Epithelial cell of esophagus (primary cell): Measurements from ENCODE around the gene CORO1C.
A peak's percentile ranks its signal among the peaks of the same experiment; 100 is the strongest.

ENCODE experiments used
- DNase-seq: peaks from one replicate; pipeline ENCODE4 v3.0.0; 2010; ENCODE audit warnings: low read depth
- H3K4me3 ChIP-seq: 2 replicates; pipeline ENCODE4 v1.5.1; 2011; ENCODE audit warnings: mild to moderate bottlenecking, low read length, control low read depth
- TF ChIP-seq, protein P1 (sequence below): IDR thresholded peaks from 2 replicates; pipeline ENCODE4 v1.5.1; 2011; ENCODE audit warnings: low read depth, mild to moderate bottlenecking, low read length, control low read depth, inconsistent platforms; ENCODE audit not compliant: insufficient read depth; ENCODE audit errors: missing control alignments

The CORO1C gene

DNA sequence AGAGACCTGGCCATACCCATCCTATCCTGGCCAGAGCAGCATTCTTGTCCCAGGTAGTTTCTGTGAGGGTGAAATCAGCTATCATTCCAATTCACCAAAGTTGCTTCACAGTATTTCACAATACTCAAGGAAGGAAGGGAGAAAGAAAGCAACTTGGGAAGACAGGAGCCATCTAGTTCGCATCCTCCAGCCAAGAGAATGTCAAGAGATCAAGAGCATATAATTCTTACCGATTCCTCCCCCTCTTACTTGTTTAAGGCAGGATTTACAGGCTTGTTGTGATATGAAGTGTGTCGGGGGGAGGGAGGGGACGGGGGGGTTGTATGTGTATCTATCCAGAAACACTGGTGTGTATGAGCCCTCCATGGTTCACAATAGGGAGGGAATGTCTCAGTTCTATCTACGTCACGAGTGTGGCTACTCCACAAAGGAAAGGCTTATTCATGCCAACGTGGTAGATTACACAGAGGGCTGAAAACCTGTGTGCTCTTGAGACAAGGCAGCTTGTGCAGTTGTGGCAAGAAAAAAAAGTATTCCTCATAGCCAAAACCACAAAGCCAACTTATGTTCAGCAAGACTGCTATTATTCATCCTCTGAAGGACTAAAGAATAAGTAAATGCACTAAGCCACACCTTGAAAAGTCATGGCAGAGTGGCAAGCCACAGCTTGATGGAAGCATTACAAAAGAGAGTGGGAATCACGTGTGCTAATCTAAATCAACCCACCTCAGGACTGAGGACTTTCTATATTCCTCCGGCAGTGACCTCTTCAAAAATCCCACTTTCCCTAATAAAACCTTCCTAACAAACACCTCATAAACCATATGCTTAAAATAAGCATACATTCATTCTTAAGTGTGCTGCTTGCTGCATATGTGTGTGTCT, 35.0 kb downstream of the CORO1C start:
- TF ChIP-seq, protein P1, sequence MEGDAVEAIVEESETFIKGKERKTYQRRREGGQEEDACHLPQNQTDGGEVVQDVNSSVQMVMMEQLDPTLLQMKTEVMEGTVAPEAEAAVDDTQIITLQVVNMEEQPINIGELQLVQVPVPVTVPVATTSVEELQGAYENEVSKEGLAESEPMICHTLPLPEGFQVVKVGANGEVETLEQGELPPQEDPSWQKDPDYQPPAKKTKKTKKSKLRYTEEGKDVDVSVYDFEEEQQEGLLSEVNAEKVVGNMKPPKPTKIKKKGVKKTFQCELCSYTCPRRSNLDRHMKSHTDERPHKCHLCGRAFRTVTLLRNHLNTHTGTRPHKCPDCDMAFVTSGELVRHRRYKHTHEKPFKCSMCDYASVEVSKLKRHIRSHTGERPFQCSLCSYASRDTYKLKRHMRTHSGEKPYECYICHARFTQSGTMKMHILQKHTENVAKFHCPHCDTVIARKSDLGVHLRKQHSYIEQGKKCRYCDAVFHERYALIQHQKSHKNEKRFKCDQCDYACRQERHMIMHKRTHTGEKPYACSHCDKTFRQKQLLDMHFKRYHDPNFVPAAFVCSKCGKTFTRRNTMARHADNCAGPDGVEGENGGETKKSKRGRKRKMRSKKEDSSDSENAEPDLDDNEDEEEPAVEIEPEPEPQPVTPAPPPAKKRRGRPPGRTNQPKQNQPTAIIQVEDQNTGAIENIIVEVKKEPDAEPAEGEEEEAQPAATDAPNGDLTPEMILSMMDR, result no peak
- H3K4me3 ChIP-seq, result peak overlapping the region; percentile 4
- DNase-seq, result peak; percentile 99

DNA sequence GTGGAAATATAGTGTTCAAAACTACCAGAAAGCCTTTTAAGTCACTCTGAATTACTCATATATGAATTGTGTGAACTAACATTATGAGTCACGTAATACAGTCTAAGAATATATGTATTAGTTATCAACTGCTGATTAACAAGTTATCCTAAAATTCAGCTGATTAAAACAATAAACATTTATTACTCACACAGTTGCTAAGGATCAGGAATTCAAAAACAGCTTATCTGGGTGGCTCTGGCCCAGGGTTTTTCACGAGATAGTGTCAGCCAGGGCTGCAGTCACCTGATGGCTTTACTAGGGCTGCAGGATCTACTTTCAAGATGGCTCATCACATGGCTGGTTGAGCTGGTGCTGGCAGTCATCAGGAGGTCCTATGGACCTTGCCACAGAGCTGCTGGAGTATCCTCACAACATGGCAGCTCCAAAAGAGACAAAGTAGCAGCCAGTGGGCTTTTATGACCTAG, 36.5 kb downstream of the CORO1C start:
- H3K4me3 ChIP-seq, result no peak overlapping the region
- DNase-seq, result peak; percentile 86
- TF ChIP-seq, protein P1, result no peak

DNA sequence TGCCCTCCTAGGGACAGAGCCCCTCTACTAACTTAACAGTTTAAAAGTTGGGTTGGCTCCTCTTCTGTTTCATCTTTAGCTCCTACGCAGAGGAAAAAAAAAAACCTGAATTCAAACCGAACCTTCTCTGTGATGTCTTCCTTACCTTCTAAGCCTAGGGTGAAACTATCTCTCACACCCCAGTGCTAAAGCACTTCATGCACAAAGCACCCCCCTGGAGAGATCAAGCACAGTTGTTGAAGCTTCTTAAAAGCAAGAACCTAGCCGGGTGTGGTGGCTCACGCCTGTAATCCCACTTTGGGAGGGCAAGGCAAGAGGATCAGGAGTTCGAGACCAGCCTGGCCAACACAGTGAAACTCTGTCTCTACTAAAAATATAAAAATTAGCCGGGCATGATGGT, 37.6 kb downstream of the CORO1C start:
- no peak for DNase-seq
- no peak overlapping the region for H3K4me3 ChIP-seq
- TF ChIP-seq, protein P1, result no peak

DNA sequence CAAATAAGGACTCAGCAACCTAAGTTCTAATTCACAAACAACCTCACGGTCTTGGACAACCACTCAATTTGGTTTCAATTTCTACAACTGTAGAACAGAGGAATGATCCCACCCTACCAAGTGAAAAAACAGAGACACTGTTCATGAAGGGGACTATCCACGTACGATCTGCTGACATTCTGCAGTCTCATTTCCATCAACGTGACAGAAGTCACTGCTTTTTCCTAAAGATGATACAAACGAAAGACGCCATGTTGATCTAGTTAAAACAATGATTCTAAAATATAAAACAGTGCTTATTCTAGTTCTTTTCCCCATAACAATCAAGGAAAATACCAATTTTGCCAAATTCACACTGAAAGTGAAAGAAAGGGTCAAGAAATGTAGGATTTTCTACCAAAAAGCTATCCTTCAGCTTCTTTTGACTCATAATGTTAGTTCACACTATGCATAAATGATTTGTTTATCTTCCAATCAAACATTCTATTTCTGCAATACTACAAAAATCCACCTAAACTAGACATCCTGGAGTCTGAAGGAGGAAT, 38.1 kb downstream of the CORO1C start:
- H3K4me3 ChIP-seq, result no peak overlapping the region
- TF ChIP-seq, protein P1, result no peak
- DNase-seq, result no peak

DNA sequence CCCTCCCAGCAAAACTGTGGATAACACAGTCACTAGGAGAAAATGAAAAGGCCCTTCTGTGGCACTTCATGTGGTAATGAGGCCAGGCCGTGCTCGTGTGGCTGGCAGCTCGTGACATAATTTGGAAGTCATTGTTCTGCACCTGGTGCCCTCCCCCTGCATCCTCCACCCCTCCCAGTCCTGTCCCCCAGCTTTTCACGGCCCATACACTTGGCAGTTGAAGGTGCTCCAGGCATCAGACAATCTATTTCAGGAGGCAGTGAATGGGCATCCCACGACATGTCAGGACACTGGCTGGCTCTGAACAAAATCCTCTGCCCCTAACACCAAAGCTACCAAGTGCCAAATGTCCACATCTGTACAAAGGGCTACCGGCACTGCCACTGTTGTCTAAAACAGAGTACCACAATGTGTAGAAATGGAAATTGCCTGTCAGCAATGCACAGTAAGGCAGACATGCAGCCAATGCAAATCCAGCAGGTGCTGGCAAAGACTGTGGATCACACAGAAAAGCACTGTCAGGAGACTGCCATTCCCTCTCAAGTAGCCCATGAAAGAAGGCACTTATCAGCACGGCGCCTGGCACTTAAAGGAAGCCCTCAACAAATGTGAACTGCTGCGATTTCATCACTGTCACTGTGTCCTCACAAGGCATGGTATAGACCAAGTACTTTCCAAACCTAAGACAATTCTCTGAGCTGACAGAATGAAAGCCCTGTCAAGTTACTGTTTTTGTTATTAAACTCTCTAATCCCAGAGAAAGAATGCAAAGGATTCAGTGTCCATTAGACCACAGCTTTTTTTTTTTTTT, 39.1 kb downstream of the CORO1C start:
- no peak overlapping the region for H3K4me3 ChIP-seq
- no peak for DNase-seq
- TF ChIP-seq, protein P1, result no peak

DNA sequence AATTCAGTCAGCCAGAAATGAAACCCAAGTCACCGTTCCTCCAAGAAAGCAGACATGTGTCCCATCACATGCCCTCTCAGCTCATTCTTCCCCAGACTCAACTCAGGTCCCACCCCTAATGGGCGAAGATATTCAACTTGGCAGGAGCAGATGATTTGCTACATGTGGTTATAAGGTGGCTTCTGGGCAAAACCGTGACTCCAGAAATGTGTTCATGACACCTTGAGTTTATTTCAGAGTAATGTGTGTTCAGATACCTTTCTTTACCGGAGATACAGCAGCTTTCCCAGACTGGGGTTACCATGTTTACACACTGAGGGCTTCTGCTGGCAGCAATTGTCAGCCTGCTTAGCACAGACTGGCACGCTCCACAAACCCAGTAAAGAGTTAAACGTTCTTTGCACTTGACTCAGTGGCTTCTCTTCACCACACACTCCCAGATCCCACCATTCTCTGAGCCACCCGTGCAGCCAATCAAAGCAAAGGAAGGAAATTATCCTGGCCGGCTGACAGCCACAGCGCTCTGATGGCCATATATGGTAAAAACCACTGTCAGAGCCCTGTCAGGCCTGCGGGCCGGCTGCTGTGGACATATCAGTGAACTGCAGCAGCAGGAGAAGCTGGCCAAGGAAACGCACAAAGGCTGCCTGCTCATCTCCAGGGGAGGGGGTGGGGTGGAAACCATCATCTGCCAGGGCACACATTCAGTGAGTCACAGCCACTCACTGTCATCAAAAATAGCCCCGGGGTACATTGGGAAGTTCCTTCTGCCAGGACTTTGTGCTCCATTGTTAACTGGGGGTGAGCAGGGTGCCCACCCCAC, 39.9 kb downstream of the CORO1C start:
- DNase-seq, result peak; percentile 99
- TF ChIP-seq, protein P1, result peak; percentile 36
- peak overlapping the region; percentile 23 for H3K4me3 ChIP-seq
